HL-60 (cell line): ENCODE results near the gene OR52H1.

ENCODE experiments used
- CTCF ChIP-seq: IDR thresholded peaks from one replicate; pipeline ENCODE4 v1.5.1; 2011; ENCODE audit warnings: low read length, control low read depth, inconsistent platforms; ENCODE audit not compliant: insufficient read depth
- GABPA ChIP-seq: IDR thresholded peaks from 2 replicates; pipeline ENCODE4 v1.6.1; 2012; ENCODE audit warnings: low read depth
- REST ChIP-seq: IDR thresholded peaks from 2 replicates; pipeline ENCODE4 v1.6.1; 2012; ENCODE audit warnings: low read depth; ENCODE audit not compliant: insufficient replicate concordance

GRCh38 chr11:5534046-5534445 lies 14.3 kb downstream of the OR52H1 start:
- TF ChIP-seq REST, result no peak
- no peak for TF ChIP-seq CTCF
- TF ChIP-seq GABPA, result no peak
